Panc1 (cell line): ENCODE measurements around the gene CARMIL1. TPM values are rescaled to one million over a fixed set of nuclear protein-coding genes. Genes with fewer than 3 reads are reported as not detected.

ENCODE experiments used
- ATAC-seq: fragments of 200-7000 bp; cut with Tn5 transposase; 2 replicates; pipeline ENCODE4 v1.9.1; 2020; ENCODE audit warnings: mild to moderate bottlenecking, moderate library complexity
- BruUV-seq: library from RNA; stranded (reverse); fragments of 400-500 nt; replicated peaks from 2 replicates; lab custom pipeline; 2021; lab: Mats Ljungman, UMichigan
- CTCF ChIA-PET: fragments of 300-600 bp; sonication (Branson Sonifier 250); formaldehyde crosslinking; loops from one replicate; lab custom pipeline; 2022; ENCODE audit warnings: antibody characterized with exemption; lab: Charles Lee
- POLR2A ChIA-PET: fragments of 300-600 bp; sonication (Branson Sonifier 250); formaldehyde crosslinking; loops from one replicate; lab custom pipeline; 2022; ENCODE audit warnings: antibody characterized with exemption; lab: Charles Lee
- DNase-seq: peaks from one replicate; pipeline ENCODE4 v3.0.0-alpha.2; 2010; ENCODE audit warnings: low read depth, low spot score
- H3K27ac ChIP-seq: 2 replicates; pipeline ENCODE4 v1.5.1; 2011; ENCODE audit warnings: mild to moderate bottlenecking, low read length, inconsistent platforms
- H3K27me3 ChIP-seq: fragments of 200-500 bp; sonication (Bioruptor generic); 2 replicates; pipeline ENCODE4 v1.6.0; 2014; ENCODE audit warnings: low read length, inconsistent platforms; ENCODE audit not compliant: control insufficient read depth, insufficient read depth
- H3K36me3 ChIP-seq: fragments of 200-500 bp; sonication (Bioruptor generic); 2 replicates; pipeline ENCODE4 v1.5.1; 2014; ENCODE audit warnings: inconsistent platforms, mild to moderate bottlenecking, low read length, moderate library complexity; ENCODE audit not compliant: control insufficient read depth, insufficient read depth
- H3K4me1 ChIP-seq: 2 replicates; pipeline ENCODE4 v1.5.1; 2011; ENCODE audit warnings: inconsistent platforms, mild to moderate bottlenecking, low read length, moderate library complexity; ENCODE audit not compliant: control insufficient read depth, insufficient read depth
- H3K4me3 ChIP-seq, 2 experiments: 2 replicates each; pipeline ENCODE4 v1.5.1; 2011 to 2012; ENCODE audit warnings: low read depth in 2 of 2, low read length in 2 of 2, mild to moderate bottlenecking in 2 of 2, inconsistent platforms in 1 of 2, moderate library complexity in 1 of 2
- H3K9me3 ChIP-seq: fragments of 200-500 bp; sonication (Bioruptor generic); 2 replicates; pipeline ENCODE4 v1.5.1; 2014; ENCODE audit warnings: low read depth, mild to moderate bottlenecking, inconsistent platforms, low read length, moderate library complexity; ENCODE audit not compliant: control insufficient read depth, insufficient read depth
- POLR2AphosphoS5 ChIP-seq: IDR thresholded peaks from 2 replicates; pipeline ENCODE4 v1.6.1; 2012; ENCODE audit warnings: mild to moderate bottlenecking, low read depth, low read length, moderate library complexity
- SIN3A ChIP-seq: IDR thresholded peaks from 2 replicates; pipeline ENCODE4 v1.6.1; 2012; ENCODE audit warnings: low read depth, mild to moderate bottlenecking, low read length, moderate library complexity, borderline replicate concordance; ENCODE audit not compliant: insufficient read depth
- TCF7L2 ChIP-seq: IDR thresholded peaks from 2 replicates; pipeline ENCODE4 v1.6.1; 2011; ENCODE audit warnings: mild to moderate bottlenecking, low read depth, low read length, inconsistent platforms
- in situ Hi-C: cut with HindIII; loops from 2 replicates; pipeline ENCODE4 v1.10.0; 2016; ENCODE audit warnings: low sequenced_read_pairs, low pct_unique_long_range_greater_than_20kb
- intact Hi-C: fragments of 100-400 bp; cut with micrococcal nuclease; formaldehyde crosslinking; loops from one replicate; pipeline ENCODE4 v1.10.0; 2022; ENCODE audit not compliant: unreplicated experiment
- total RNA-seq: library from RNA; stranded (reverse); gene quantifications from one replicate; pipeline ENCODE4 v1.2.1, GENCODE V29; 2021; ENCODE audit not compliant: unreplicated experiment
- TF ChIP-seq, protein P1 (sequence below): fragments of 450-650 bp; IDR thresholded peaks from 2 replicates; pipeline ENCODE4 v1.5.1; 2017; ENCODE audit warnings: mild to moderate bottlenecking
- TF ChIP-seq, protein P2 (sequence below), 2 experiments: IDR thresholded peaks; 2 replicates each; pipeline ENCODE4 v1.6.1; 2011 to 2012; ENCODE audit warnings: low read depth in 2 of 2, control low read depth in 1 of 2, low read length in 1 of 2, mild to moderate bottlenecking in 1 of 2, moderate library complexity in 1 of 2; ENCODE audit not compliant: insufficient read depth in 1 of 2

CARMIL1 gene
- total RNA-seq, 1 experiment from 2014 or later = 4.0 TPM

DNA sequence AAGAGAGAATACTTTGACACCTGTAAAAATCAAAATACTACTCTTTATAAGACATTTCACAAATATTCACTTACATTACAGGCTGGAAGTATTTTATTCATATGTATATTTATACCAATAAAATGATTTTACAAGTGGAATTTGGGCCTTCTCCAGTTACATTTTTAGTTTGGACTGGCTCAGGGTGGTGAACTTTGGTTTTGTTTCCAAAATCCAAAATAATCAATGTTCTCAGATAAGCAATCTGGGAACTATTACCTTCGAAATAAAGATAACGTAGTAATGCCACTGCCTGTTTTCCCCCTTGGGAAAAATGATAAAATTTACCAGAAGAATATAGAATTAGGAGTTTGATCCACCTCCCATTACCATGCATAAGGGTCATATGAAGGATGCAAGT is 341.2 kb downstream of the CARMIL1 start:
- ChIA-PET POLR2A (no interaction called here), CTCF (no interaction called here)
- in situ Hi-C loops = no loop called here
- Histone ChIP-seq H3K4me1 (no peaks in the 10 kb centered on the region), H3K4me3 (no peak overlapping the region), H3K27me3 (no peaks in the 10 kb centered on the region), H3K27ac (no peak overlapping the region), H3K9me3 (no peaks in the 10 kb centered on the region), H3K36me3 (no peaks in the 10 kb centered on the region)
- TF ChIP-seq POLR2AphosphoS5 (no peak), SIN3A (no peak), TCF7L2 (no peak)
- TF ChIP-seq, protein P1, sequence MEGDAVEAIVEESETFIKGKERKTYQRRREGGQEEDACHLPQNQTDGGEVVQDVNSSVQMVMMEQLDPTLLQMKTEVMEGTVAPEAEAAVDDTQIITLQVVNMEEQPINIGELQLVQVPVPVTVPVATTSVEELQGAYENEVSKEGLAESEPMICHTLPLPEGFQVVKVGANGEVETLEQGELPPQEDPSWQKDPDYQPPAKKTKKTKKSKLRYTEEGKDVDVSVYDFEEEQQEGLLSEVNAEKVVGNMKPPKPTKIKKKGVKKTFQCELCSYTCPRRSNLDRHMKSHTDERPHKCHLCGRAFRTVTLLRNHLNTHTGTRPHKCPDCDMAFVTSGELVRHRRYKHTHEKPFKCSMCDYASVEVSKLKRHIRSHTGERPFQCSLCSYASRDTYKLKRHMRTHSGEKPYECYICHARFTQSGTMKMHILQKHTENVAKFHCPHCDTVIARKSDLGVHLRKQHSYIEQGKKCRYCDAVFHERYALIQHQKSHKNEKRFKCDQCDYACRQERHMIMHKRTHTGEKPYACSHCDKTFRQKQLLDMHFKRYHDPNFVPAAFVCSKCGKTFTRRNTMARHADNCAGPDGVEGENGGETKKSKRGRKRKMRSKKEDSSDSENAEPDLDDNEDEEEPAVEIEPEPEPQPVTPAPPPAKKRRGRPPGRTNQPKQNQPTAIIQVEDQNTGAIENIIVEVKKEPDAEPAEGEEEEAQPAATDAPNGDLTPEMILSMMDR = no peak
- TF ChIP-seq, protein P2, sequence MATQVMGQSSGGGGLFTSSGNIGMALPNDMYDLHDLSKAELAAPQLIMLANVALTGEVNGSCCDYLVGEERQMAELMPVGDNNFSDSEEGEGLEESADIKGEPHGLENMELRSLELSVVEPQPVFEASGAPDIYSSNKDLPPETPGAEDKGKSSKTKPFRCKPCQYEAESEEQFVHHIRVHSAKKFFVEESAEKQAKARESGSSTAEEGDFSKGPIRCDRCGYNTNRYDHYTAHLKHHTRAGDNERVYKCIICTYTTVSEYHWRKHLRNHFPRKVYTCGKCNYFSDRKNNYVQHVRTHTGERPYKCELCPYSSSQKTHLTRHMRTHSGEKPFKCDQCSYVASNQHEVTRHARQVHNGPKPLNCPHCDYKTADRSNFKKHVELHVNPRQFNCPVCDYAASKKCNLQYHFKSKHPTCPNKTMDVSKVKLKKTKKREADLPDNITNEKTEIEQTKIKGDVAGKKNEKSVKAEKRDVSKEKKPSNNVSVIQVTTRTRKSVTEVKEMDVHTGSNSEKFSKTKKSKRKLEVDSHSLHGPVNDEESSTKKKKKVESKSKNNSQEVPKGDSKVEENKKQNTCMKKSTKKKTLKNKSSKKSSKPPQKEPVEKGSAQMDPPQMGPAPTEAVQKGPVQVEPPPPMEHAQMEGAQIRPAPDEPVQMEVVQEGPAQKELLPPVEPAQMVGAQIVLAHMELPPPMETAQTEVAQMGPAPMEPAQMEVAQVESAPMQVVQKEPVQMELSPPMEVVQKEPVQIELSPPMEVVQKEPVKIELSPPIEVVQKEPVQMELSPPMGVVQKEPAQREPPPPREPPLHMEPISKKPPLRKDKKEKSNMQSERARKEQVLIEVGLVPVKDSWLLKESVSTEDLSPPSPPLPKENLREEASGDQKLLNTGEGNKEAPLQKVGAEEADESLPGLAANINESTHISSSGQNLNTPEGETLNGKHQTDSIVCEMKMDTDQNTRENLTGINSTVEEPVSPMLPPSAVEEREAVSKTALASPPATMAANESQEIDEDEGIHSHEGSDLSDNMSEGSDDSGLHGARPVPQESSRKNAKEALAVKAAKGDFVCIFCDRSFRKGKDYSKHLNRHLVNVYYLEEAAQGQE (IDR thresholded peaks at IDR 0.05; ENCODE audit: insufficient read depth in 1 of 2, low read depth in 2 of 2, low read length in 1 of 2) = no peak
- BruUV-seq = no TSS peak
- intact Hi-C loops = no loop called here
- ATAC-seq (no peak), DNase-seq (no peak)

DNA sequence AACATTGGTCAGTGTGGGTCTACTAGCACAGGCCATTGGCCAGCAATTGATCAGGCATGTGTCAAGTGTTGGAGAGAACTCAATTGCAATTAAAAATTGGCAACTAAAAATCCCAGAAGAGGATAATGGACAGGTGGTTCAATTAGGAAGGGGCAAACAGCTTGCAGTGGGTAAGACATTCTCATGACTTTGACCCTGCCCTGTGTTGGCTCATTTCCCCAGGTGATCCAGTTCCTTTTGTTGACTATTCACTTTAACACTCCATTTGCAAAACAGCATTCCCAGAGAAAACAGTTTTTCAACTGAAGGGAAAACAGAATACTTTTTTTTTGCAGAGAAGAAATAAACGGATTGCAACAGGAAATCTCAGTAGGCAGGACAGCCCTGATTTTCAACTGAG is 343.9 kb downstream of the CARMIL1 start:
- ChIA-PET CTCF (no interaction called here), POLR2A (no interaction called here)
- Histone ChIP-seq H3K4me1 (no peaks in the 10 kb centered on the region), H3K27me3 (no peaks in the 10 kb centered on the region), H3K9me3 (no peaks in the 10 kb centered on the region), H3K36me3 (no peaks in the 10 kb centered on the region), H3K4me3 (no peak overlapping the region), H3K27ac (no peak overlapping the region)
- DNase-seq (no peak), ATAC-seq (no peak)
- intact Hi-C loops (no loop called here), in situ Hi-C loops (no loop called here)
- BruUV-seq = no TSS peak
- TF ChIP-seq SIN3A (no peak), TCF7L2 (no peak)
- TF ChIP-seq, protein P1 = no peak
